IPS DF 4.7 (cell line): ENCODE data around the gene TBL1XR1.
"Not testable (repeated sequence)": the region's sequence is repeated elsewhere in the genome, so short reads cannot be mapped to it uniquely, and the experiment has no call there.

Source experiments
- DNase-seq: peaks from one replicate; pipeline ENCODE4 v3.0.0-alpha.2; 2013; ENCODE audit warnings: low spot score; ENCODE audit errors: extremely low read depth

TBL1XR1 gene

GRCh38 chr3:177208781-177209180, 11.5 kb upstream of the TBL1XR1 start:
- no peak for DNase-seq

GRCh38 chr3:177208223-177208622, 10.9 kb upstream of the TBL1XR1 start:
- no peak for DNase-seq

- no peak for DNase-seq
Observed at GRCh38 chr3:177206936-177207335, 9.7 kb upstream of the TBL1XR1 start.

DNA sequence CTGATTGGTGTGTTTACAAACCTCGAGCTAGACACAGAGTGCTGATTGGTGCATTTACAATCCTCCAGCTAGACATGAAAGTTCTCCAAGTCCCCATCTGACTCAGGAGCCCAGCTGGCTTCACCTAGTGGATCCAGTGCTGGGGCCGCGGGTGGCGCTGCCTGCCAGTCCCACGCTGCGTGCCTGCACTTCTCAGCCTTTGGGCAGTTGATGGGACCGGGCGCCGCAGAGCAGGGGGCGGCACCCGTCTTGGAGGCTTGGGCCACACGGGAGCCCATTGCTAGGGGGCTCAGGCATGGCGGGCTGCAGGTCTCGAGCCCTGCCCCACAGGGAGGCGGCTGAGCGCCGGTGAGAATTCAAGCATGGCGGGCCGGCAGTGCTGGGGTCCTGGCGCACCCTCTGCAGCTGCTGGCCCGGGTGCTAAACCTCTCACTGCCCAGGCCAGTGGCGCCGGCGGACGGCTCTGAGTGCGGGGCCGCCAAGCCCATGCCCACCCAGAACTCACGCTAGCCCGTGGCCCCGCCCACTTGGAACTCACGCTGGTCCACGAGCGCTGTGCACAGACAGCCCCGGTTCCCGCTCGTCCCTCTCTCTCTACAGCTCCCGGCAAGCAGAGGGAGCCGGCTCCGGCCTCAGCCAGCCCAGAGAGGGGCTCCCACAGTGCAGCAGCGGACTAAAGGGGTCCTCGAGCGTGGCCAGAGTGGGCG, 6.6 kb upstream of the TBL1XR1 start:
- no peak for DNase-seq

DNA sequence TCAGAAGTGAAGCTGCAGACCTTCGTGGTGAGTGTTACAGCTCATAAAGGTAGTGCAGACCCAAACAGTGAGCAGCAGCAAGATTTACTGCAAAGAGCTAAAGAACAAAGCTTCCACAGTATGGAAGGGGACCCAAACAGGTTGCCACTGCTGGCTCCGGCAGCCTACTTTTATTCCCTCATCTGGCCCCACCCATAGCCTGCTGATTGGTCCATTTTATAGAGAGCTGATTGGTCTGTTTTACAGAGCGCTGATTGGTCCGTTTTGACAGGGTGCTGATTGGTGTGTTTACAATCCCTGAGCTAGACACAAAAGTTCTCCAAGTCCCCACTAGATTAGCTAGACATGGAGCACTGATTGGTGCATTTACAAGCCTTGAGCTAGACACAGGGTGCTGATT, 5.7 kb upstream of the TBL1XR1 start:
- DNase-seq: not testable (repeated sequence)

GRCh38 chr3:177201700-177202397, 4.6 kb upstream of the TBL1XR1 start:
- no peak for DNase-seq

- no peak for DNase-seq
Observed at GRCh38 chr3:177199206-177199760, 2.0 kb upstream of the TBL1XR1 start.

- DNase-seq: no peak
Observed at GRCh38 chr3:177197727-177198460, 612 bp upstream of the TBL1XR1 start.

DNA sequence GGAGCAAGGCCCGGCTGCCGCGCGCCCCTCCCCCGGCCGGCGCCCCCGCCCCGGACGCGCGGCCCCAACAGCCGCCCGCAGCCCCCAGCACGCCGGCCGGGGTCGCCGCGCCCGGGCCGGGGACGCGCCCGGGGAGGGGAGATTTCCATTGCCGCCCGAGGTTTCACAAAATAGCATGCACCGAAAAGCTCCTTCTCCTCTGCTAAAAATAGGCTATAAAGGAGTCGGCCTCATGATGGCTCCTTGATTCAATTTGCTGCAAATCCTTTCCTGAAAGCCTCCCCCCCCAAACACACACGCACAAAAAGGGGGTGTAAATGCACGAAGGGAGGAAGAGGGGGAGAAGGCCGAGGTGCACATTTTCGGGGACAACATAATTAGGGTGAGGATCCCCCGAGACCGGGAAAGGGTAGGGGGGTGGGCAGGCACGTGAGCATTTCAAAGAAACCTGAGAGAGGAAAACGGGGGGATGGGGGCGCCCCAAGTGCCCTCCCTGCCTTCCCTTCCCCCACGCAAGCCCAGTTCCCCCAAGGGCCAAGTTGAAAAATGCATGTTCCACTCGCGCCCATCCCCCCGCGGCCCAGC, 734 bp downstream of the TBL1XR1 start:
- no peak for DNase-seq

DNA sequence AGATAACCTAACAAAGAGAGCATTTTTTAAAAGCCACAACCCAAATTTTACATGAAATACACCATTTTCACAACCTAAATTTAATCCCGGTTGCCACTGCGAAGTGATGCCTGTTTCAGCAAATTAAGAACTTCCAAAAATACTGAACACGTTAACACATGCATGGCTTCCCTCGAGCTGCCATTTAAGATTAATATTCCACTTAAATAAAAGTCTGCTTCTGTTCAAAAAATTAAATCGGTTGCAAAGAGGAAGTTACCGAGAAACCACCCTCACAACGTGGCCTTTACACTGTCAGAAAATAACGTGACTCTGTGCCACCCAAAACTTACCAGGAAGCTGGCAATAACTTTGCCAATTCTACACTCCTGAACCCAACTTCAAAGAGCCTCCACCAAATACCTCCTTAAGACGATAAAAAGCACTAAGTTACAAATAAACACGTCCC, 1.2 kb downstream of the TBL1XR1 start:
- DNase-seq: no peak

- no peak for DNase-seq
Observed at GRCh38 chr3:177195242-177195991, 1.9 kb downstream of the TBL1XR1 start.

GRCh38 chr3:177194299-177194698, 3.0 kb downstream of the TBL1XR1 start:
- no peak for DNase-seq

GRCh38 chr3:177193688-177194268, 3.5 kb downstream of the TBL1XR1 start:
- DNase-seq: no peak

DNA sequence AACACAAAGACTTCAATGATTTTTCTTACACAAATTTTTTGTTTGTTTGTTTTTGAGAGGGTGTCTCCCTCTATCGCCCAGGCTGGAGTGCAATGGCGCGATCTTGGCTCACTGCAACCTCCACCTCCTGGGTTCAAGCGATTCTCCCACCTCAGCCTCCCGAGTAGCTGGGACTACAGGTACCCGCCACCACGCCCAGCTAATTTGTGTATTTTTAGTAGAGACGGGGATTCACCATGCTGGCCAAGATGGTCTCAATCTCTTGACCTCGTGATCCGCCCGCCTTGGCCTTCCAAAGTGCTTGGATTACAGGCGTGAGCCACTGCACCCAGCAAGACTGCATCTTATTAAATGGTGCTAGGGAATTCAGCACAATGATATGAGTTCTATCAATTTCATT, 4.0 kb downstream of the TBL1XR1 start:
- not testable (repeated sequence) for DNase-seq

DNA sequence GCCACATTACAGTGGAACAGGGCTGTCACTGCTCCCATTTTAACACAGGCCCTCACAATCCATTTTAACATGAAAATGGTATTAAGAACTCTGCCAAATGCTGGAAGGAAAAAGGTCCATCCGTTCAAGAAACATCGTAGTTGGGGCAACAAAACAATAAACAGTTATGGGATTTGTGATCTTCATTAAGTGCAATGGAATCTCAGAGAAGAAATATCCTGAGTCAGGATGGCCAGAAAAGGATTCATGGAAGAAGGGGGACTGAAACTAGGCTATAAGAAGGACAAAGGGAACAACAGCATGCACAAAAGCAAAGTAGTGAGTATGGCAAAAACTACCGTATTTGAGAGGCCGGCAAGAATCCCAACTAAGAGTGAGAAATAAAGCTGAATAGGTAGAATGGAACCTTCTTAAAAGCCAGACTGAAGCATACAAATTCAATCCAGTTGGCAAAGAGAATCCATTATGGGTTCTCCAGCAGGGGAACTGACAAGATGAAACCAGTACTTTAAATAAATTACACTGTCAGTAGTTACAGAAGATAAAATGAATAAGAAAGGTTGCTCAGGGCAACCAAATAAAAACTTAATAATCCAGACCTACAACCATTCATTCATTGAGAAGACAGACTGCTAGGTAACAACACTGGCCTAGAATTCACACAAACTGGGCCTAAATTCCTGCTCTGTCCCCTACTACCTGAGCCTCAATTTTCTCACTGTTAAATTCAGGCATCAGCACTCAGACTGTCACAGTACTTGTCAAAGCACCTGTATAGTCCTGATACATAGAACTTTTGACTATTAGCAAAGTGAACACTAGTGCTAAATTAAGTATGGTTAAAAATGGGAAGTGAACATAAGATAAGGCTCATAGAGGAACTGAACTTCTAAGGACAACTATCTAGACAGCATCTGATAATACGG, 6.3 kb downstream of the TBL1XR1 start:
- no peak for DNase-seq

- DNase-seq: not testable (repeated sequence)
Observed at GRCh38 chr3:177190184-177190583, 7.1 kb downstream of the TBL1XR1 start.

- DNase-seq: not testable (repeated sequence)
Observed at GRCh38 chr3:177188325-177188724, 9.0 kb downstream of the TBL1XR1 start.

GRCh38 chr3:177186306-177186705, 11.0 kb downstream of the TBL1XR1 start:
- DNase-seq: no peak

DNA sequence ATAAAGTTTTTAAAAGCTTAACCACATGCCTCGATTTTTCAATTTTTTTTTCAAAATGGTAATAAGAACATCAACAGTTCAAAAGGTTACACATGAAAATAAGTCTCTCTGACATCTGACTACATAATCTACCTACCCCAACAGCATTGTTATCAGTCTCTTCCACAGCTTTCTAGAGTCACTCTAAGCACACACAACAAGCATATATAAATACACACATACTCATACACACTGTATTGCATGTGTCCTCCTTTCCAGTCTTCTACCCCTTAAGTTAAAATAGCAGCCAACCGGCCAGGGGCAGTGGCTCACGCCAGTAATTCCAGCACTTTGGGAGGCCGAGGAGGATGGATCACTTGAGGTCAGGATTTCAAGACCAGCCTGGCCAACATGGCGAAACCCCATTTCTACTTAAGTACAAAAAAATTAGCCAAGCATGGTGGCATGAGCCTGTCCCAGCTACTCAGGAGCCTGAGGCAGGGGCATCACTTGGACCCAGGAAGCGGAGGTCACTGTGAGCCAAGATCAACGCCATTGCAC, 12.2 kb downstream of the TBL1XR1 start:
- DNase-seq: no peak
